ENCODE measurements around the gene MUC5B.

MUC5B gene

DNA sequence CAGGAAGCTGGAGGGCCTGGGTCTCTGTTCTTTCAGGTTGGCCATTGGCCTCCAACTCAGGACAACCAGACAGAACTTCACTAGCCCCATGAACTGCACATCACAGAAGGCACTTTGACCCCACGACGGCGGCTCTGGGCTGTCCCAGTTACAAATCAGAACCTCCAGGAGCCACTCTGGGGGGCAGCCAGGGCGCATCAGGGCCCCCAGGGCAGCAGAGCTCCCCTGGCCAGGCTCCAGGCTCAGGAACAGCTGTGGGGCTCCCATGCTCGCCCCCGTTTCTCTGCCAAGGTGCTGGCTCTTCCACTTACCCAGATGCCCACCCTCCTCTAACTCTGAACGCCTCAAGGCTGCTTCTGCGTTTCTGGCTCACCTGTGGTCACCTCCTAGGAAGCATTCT is 61.0 kb downstream of the MUC5B start:
- Histone ChIP-seq H3K4me1 (ENCODE audit: low read depth, poor library complexity, severe bottlenecking) (no peaks in the 10 kb centered on the region), H3K27ac (no peak overlapping the region), H4K20me1 (ENCODE audit: insufficient read depth) (no peaks in the 10 kb centered on the region), H3K79me2 (ENCODE audit: insufficient read depth, low read depth) (no peaks in the 10 kb centered on the region), H3K4me2 (no peak overlapping the region), H3K27me3 (ENCODE audit: insufficient read depth, low read depth) (no peaks in the 10 kb centered on the region), H2AFZ (ENCODE audit: low read depth) (no peak overlapping the region), H3K36me3 (ENCODE audit: insufficient read depth) (no peaks in the 10 kb centered on the region), H3K9ac (no peak overlapping the region), H3K4me3 (IDR thresholded peaks at IDR 0.05; ENCODE audit: insufficient read depth, low read depth, low read length) (no peak overlapping the region)
- TF ChIP-seq, protein P1, sequence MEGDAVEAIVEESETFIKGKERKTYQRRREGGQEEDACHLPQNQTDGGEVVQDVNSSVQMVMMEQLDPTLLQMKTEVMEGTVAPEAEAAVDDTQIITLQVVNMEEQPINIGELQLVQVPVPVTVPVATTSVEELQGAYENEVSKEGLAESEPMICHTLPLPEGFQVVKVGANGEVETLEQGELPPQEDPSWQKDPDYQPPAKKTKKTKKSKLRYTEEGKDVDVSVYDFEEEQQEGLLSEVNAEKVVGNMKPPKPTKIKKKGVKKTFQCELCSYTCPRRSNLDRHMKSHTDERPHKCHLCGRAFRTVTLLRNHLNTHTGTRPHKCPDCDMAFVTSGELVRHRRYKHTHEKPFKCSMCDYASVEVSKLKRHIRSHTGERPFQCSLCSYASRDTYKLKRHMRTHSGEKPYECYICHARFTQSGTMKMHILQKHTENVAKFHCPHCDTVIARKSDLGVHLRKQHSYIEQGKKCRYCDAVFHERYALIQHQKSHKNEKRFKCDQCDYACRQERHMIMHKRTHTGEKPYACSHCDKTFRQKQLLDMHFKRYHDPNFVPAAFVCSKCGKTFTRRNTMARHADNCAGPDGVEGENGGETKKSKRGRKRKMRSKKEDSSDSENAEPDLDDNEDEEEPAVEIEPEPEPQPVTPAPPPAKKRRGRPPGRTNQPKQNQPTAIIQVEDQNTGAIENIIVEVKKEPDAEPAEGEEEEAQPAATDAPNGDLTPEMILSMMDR (conservative IDR thresholded peaks at IDR 0.05; ENCODE audit: low read depth, low read length), result no peak

DNA sequence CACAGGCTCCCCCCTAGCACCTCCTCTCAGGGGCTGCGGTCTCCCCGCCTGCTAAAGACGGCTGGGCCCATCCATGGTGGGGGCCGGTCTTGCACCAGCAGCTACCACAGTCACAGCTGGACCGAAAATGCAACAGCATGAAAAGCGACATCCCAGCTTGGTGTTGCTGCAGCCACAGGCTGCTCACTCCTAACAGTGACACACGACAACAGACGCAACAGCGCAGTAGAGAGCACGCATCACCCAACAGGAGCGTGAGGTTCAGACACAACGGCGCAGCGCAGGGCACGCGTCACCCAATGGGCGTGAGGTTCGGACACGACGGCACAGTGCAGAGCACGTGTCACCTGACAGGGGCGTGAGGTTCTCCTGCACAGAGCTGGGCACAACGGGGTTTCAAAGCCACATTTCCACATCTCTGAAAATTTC is 62.5 kb downstream of the MUC5B start:
- H3K79me2 ChIP-seq (ENCODE audit: insufficient read depth, low read depth), result no peaks in the 10 kb centered on the region
- no peak overlapping the region for H3K4me3 ChIP-seq (IDR thresholded peaks at IDR 0.05; ENCODE audit: insufficient read depth, low read depth, low read length)
- no peaks in the 10 kb centered on the region for H3K4me1 ChIP-seq (ENCODE audit: low read depth, poor library complexity, severe bottlenecking)
- no peaks in the 10 kb centered on the region for H3K27me3 ChIP-seq (ENCODE audit: insufficient read depth, low read depth)
- no peak overlapping the region for H3K27ac ChIP-seq
- no peaks in the 10 kb centered on the region for H3K36me3 ChIP-seq (ENCODE audit: insufficient read depth)
- H4K20me1 ChIP-seq (ENCODE audit: insufficient read depth), result no peaks in the 10 kb centered on the region
- TF ChIP-seq, protein P1 (conservative IDR thresholded peaks at IDR 0.05; ENCODE audit: low read depth, low read length), result no peak
- no peak overlapping the region for H2AFZ ChIP-seq (ENCODE audit: low read depth)
- H3K9ac ChIP-seq, result no peak overlapping the region
- no peak overlapping the region for H3K4me2 ChIP-seq

DNA sequence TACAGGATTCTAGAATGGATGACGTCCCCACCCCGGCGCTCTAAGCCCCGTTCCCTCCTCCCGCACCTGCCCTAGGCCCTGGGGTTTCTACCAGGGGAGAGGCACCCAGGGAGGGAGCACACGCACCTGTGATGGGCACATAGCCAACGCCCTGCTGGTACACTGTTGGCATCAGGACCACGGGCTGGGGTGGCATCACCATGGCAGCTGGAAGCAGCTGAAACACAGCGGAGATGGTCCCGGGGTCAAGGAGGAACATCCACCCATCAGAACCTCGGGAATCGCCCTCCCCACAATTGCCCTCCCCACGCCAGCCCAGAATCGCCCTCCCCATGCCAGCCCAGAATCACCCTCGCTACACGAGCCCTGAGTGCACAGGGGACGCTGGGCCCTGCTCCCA is 63.0 kb downstream of the MUC5B start:
- Histone ChIP-seq H3K27ac (no peak overlapping the region), H3K36me3 (ENCODE audit: insufficient read depth) (no peaks in the 10 kb centered on the region), H4K20me1 (ENCODE audit: insufficient read depth) (no peaks in the 10 kb centered on the region), H3K4me3 (IDR thresholded peaks at IDR 0.05; ENCODE audit: insufficient read depth, low read depth, low read length) (no peak overlapping the region), H2AFZ (ENCODE audit: low read depth) (no peak overlapping the region), H3K4me1 (ENCODE audit: low read depth, poor library complexity, severe bottlenecking) (no peaks in the 10 kb centered on the region), H3K79me2 (ENCODE audit: insufficient read depth, low read depth) (no peaks in the 10 kb centered on the region), H3K27me3 (ENCODE audit: insufficient read depth, low read depth) (no peaks in the 10 kb centered on the region), H3K4me2 (no peak overlapping the region), H3K9ac (no peak overlapping the region)
- TF ChIP-seq, protein P1 (conservative IDR thresholded peaks at IDR 0.05; ENCODE audit: low read depth, low read length), result no peak

DNA sequence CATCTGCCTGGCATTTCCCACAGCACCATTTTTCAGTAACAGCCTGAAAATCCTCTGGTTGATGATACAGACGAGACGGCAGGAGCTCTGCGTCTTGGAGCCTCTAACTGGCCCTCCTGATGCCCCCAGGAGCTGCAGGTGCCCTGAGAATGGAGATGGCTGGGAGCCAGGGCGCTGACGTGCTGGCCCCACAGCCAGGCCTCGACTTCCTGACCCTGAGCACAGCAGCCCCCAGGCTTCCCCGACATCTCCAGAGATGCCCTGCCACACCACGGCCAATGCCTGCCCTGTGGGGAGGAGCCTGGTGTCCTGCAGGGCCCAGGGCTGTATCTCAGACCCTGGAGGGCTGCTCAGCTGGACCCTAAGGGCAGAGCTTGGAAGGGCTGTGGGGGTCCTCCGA is 65.1 kb downstream of the MUC5B start:
- H3K27me3 ChIP-seq (ENCODE audit: insufficient read depth, low read depth), result no peaks in the 10 kb centered on the region
- H3K27ac ChIP-seq, result no peak overlapping the region
- TF ChIP-seq, protein P1 (conservative IDR thresholded peaks at IDR 0.05; ENCODE audit: low read depth, low read length), result no peak
- H4K20me1 ChIP-seq (ENCODE audit: insufficient read depth), result no peaks in the 10 kb centered on the region
- no peak overlapping the region for H3K4me2 ChIP-seq
- no peak overlapping the region for H3K9ac ChIP-seq
- no peaks in the 10 kb centered on the region for H3K4me1 ChIP-seq (ENCODE audit: low read depth, poor library complexity, severe bottlenecking)
- no peaks in the 10 kb centered on the region for H3K79me2 ChIP-seq (ENCODE audit: insufficient read depth, low read depth)
- no peak overlapping the region for H2AFZ ChIP-seq (ENCODE audit: low read depth)
- H3K36me3 ChIP-seq (ENCODE audit: insufficient read depth), result no peaks in the 10 kb centered on the region
- H3K4me3 ChIP-seq (IDR thresholded peaks at IDR 0.05; ENCODE audit: insufficient read depth, low read depth, low read length), result no peak overlapping the region

Data from KMS-11 (cell line).